Psoas muscle (tissue), 8 donors: ENCODE results near the gene ANKRD13C. TPM values are rescaled to one million over a fixed set of nuclear protein-coding genes. Genes with fewer than 3 reads are reported as not detected.
"Not testable (repeated sequence)": the region's sequence is repeated elsewhere in the genome, so short reads cannot be mapped to it uniquely, and the experiment has no call there.

Experiments used
- ATAC-seq, 4 donors: fragments of 200-7000 bp; cut with Tn5 transposase; one replicate each; pipeline ENCODE4 v1.9.1; 2020; ENCODE audit warnings: moderate library complexity in 3 of 4, mild to moderate bottlenecking in 2 of 4
- DNase-seq, 2 donors: peaks; one replicate each; pipeline ENCODE4 v3.0.0-alpha.2; 2020
- H3K27ac ChIP-seq: fragments of 200-600 bp; one replicate; pipeline ENCODE4 v1.8.0; 2022
- H3K27me3 ChIP-seq, 3 donors: fragments of 200-600 bp in 1 of 3; one replicate each; pipeline versions ENCODE4 v1.6.1 to v1.8.0; 2013 to 2022; ENCODE audit warnings: low read length in 2 of 3, mild to moderate bottlenecking in 2 of 3, moderate library complexity in 1 of 3; ENCODE audit not compliant: insufficient read depth in 3 of 3
- H3K36me3 ChIP-seq, 2 donors: fragments of 200-600 bp in 1 of 2; one replicate each; pipeline versions ENCODE4 v1.6.1 to v1.8.0; 2013 to 2022; ENCODE audit warnings: low read depth in 1 of 2, mild to moderate bottlenecking in 1 of 2, moderate library complexity in 1 of 2; ENCODE audit not compliant: insufficient read depth in 1 of 2
- H3K4me1 ChIP-seq: fragments of 200-600 bp; one replicate; pipeline ENCODE4 v1.8.0; 2022
- H3K4me3 ChIP-seq: fragments of 200-600 bp; one replicate; pipeline ENCODE4 v1.8.0; 2022; ENCODE audit warnings: mild to moderate bottlenecking
- H3K9me3 ChIP-seq: fragments of 200-600 bp; one replicate; pipeline ENCODE4 v1.8.0; 2022
- WGBS, 3 donors: extraction: QIAGEN DNeasy Blood & Tissue Kit; methylation state at CpG; one replicate each; pipeline versions ENCODE4 v1.1.6 to v1.1.7; 2013; 5-methylcytosine and 5-hydroxymethylcytosine counted together
- intact Hi-C, 2 donors: fragments of 100-400 bp; cut with DNase I; formaldehyde crosslinking; loops; one replicate each; pipeline versions ENCODE4 v1.11.0 to v1.14.2; 2022
- polyA plus RNA-seq, 3 donors: library from polyadenylated mRNA; stranded (reverse); fragments of 200-250 nt; gene quantifications; one replicate each; pipeline ENCODE4 v1.2.3, GENCODE V29; 2013
- total RNA-seq, 4 donors: library from RNA; stranded (reverse); fragmentation: NEBNext Ultra II Directional in 2 of 4; extraction: Animal tissue kit (Norgen Biotek cat#: 25700) in 2 of 4; gene quantifications; one replicate each; pipeline versions ENCODE4 v1.2.1 to v1.2.4, GENCODE V29; 2021 to 2023
- TF ChIP-seq, protein P1 (sequence below): fragments of 200-600 bp; IDR thresholded peaks from one replicate; pipeline ENCODE4 v1.8.0; 2022; ENCODE audit warnings: antibody characterized with exemption
- donor health status: healthy with polysubstance abuse.
- donor health status: DM: no; HTN: no; CAD: no; lungs with moderate emphysema.
- donor health status: Bipolar disorder and iron deficiency.
- donor health status: healthy.
- donor health status: DM: yes; HTN: yes; CAD: no.
- donor health status: DM: no; HTN: no; CAD: no.
- donor health status: DM: no; HTN: no; CAD: no.
- donor health status: DM: yes; HTN: yes; CAD: no.

ANKRD13C gene
- total and polyA plus RNA-seq, 7 donors, result 5.9 to 18.1 (median 11.4) TPM

DNA sequence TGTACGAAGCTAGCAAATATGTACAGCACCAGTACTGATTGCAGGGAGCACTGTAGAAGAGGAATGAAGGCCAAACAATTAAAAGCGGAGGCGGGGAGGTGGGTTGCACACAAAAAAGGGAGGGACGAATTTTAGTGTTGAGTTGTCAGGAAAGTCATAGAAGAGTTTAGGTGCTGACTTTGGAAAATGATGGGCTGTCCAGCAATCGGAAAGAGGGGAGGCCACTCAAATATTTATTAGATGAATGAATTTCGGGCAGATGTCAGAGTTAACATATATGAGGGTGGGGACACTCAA lies 537 bp upstream of the ANKRD13C start:
- Histone ChIP-seq H3K4me3 (peak overlapping the region; percentile 78), H3K4me1 (peaks cover 32% of the 10 kb centered on the region), H3K9me3 (no peaks in the 10 kb centered on the region), H3K27ac (peak overlapping the region; percentile 90), H3K36me3 (no peaks in the 10 kb centered on the region), H3K27me3 (no peaks in the 10 kb centered on the region)
- DNase-seq (no peak), ATAC-seq (no peak)
- WGBS, 3 donors, result 44 to 61% (median 47%) methylated on average over 6 of the region's 6 CpGs
- TF ChIP-seq, protein P1, sequence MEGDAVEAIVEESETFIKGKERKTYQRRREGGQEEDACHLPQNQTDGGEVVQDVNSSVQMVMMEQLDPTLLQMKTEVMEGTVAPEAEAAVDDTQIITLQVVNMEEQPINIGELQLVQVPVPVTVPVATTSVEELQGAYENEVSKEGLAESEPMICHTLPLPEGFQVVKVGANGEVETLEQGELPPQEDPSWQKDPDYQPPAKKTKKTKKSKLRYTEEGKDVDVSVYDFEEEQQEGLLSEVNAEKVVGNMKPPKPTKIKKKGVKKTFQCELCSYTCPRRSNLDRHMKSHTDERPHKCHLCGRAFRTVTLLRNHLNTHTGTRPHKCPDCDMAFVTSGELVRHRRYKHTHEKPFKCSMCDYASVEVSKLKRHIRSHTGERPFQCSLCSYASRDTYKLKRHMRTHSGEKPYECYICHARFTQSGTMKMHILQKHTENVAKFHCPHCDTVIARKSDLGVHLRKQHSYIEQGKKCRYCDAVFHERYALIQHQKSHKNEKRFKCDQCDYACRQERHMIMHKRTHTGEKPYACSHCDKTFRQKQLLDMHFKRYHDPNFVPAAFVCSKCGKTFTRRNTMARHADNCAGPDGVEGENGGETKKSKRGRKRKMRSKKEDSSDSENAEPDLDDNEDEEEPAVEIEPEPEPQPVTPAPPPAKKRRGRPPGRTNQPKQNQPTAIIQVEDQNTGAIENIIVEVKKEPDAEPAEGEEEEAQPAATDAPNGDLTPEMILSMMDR, result no peak
- intact Hi-C loops, result no loop called here

DNA sequence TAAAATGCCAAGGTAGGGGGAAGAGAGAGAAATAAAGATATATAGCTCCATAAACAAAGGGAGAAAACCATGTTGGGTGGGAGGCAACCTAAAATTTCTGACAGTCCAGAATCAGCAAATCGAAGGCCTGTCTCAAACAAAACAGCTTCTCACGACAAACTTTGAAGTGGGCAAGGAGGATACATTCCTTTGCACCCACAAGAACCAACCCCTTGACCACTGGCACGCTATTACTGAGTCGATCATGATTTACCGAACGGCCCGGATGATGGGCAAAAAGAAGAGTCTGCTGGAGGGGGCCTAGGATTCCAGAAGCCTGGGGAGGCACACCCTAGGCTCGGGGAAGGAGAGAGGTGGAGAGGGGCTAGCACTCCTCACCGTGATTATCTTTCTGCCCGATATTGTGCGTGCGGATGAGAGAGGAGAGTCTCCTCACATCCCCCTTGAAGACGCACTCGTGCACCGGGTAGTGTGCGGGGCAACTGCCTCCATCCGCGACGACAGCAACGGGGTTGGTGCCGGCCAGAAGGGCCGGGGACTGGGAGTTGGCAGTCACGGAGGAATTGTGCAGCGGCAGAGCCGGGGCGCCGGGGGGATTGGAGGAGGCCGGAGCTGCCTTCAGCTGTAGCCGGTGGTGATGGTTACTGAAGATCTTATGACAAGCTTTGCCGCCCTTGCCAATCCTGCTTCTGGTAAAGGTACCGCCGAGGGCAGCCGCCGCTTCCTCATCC lies 756 bp downstream of the ANKRD13C start:
- DNase-seq, result no peak
- no peaks in the 10 kb centered on the region for H3K27me3 ChIP-seq
- TF ChIP-seq, protein P1, result no peak
- H3K4me3 ChIP-seq, result peak overlapping the region; percentile 78
- 0 to 1% (median 0%) methylated on average over 27 to 34 of the region's 34 CpGs for WGBS, 3 donors
- no peaks in the 10 kb centered on the region for H3K9me3 ChIP-seq
- intact Hi-C loops, result loop anchor here in 1 of 2 donors (1.0 kb wide), 2 partner anchors 59 to 132 kb away; partner anchors contain the start of gene SRSF11
- peaks cover 44% of the 10 kb centered on the region for H3K4me1 ChIP-seq
- H3K36me3 ChIP-seq, result no peaks in the 10 kb centered on the region
- ATAC-seq, result peak; percentile 12 to 59 (median 53)
- peak overlapping the region; percentile 90 for H3K27ac ChIP-seq

DNA sequence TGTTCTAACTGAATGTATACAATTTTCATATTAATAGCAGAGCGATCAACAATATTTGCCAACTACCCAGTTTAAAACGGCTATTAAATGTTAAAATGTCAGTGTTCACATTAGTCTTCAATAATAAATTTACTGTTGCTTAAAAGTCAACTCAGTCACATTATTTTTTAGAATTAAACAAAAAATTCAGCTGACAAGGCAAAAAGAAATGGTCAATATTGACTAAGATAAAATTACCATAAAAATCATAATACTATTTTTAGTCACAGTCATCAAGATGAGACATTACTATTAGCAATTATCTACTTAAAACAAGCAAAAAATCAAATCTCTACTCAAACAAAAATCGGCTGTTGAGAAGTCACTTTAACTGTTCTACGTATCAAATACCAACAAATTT lies 1.5 kb downstream of the ANKRD13C start:
- H3K4me3 ChIP-seq, result peak overlapping the region; percentile 78
- H3K36me3 ChIP-seq, result no peaks in the 10 kb centered on the region
- H3K27me3 ChIP-seq, result no peaks in the 10 kb centered on the region
- H3K4me1 ChIP-seq, result peaks cover 46% of the 10 kb centered on the region
- intact Hi-C loops, result loop anchor here in 1 of 2 donors (1.0 kb wide), 1 partner anchor 59 kb away; no protein-coding TSS in a partner anchor
- no peaks in the 10 kb centered on the region for H3K9me3 ChIP-seq
- no peak for DNase-seq
- 27 to 32% (median 30%) methylated on average over 4 of the region's 4 CpGs for WGBS, 3 donors
- TF ChIP-seq, protein P1, result no peak
- ATAC-seq, result no peak
- peak overlapping the region; percentile 90 for H3K27ac ChIP-seq

DNA sequence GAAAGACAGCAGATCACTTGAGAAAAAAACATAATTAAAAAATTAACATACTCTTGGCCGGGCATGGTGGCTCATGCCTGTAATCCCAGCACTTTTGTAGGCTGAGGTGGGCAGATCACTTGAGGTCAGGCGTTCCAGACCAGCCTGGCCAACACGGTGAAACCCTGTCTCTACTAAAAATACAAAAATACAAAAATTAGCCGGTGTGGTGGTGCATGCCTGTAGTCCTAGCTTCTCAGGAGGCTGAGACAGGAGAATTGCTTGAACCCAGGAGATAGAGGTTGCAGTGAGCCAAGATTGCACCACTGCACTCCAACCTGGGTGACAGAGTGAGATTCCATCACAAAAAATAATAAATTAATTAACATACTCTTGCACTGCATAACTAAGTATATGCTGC lies 4.7 kb downstream of the ANKRD13C start:
- H3K4me1 ChIP-seq, result peaks cover 39% of the 10 kb centered on the region
- H3K4me3 ChIP-seq, H3K36me3 ChIP-seq, DNase-seq, intact Hi-C loops, H3K27me3 ChIP-seq, ATAC-seq, H3K9me3 ChIP-seq, H3K27ac ChIP-seq: not testable (repeated sequence)
- WGBS, 3 donors, result 88 to 93% (median 92%) methylated on average over 4 of the region's 4 CpGs

DNA sequence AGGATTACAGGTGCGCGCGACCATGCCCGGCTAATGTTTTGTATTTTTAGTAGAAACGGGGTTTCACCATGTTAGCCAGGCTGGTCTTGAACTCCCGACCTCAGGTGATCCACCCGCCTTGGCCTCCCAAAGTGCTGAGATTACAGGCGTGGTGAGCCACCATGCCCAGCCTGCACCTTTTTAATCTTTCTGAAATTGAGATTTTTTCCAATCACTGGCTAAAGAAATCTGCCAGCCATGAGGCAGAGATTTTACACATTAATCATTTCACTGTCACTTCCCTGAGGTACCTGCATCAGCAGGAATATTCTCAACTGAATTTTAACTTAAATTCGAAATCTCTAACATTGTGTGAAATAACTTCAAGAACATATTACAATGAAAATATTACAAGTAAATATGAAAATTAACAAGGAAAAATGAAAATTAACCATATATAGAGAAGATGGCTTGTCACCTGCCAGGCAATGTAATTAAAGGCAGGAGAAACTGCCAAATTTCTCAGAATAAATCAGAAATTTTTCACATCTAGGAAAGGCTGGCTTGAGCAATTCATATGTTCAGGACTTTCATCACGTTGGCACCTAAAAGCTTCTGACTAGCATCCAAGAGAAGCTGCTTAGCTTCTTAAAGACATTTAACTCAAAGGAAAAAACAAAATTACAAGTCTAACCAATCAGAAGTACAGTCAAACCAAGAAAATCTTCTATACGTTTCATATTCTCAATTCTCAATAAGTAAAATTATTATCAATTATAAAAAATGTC lies 5.9 kb downstream of the ANKRD13C start:
- Histone ChIP-seq H3K4me1 (peaks cover 39% of the 10 kb centered on the region), H3K4me3 (no peak overlapping the region), H3K27ac (no peak overlapping the region), H3K36me3 (peaks cover 0 to 5% of the 10 kb centered on the region in 2 donors), H3K9me3 (no peaks in the 10 kb centered on the region), H3K27me3 (no peaks in the 10 kb centered on the region)
- ATAC-seq (no peak), DNase-seq (no peak)
- 79 to 89% (median 88%) methylated on average over 11 of the region's 11 CpGs for WGBS, 3 donors
- TF ChIP-seq, protein P1, result no peak
- intact Hi-C loops, result no loop called here

DNA sequence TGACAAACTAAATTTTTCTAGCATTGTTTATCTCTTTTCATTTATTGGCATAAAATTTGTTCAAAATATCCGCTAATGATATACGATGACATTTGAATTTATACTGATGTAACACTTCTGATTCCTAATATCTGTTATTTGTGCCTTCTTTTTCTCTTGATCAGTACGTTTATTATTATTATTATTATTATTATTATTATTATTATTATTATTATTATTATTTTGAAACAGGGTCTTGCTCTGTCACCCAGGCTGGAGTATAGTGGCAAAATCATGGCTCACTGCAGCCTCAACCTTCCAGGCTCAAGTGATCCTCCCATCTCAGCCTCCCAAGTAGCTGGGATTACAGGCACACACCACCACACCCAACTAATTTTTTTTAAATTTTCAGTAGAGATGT lies 14.9 kb downstream of the ANKRD13C start:
- 97 to 99% (median 97%) methylated on average over 3 of the region's 3 CpGs for whole genome bisulfite sequencing, 3 donors
- DNase-seq, H3K27ac ChIP-seq, H3K27me3 ChIP-seq, H3K4me1 ChIP-seq, intact Hi-C loops, H3K9me3 ChIP-seq, H3K4me3 ChIP-seq, ATAC-seq: not testable (repeated sequence)
- peaks cover 0 to 15% of the 10 kb centered on the region in 2 donors for H3K36me3 ChIP-seq
